Uterus (tissue), 4 donors: ENCODE results near the gene SLC4A8. TPM values are rescaled to one million over a fixed set of nuclear protein-coding genes. Genes with fewer than 3 reads are reported as not detected.

Experiments
- DNase-seq, 2 donors: peaks; one replicate each; pipeline ENCODE4 v3.0.0-alpha.2; 2019 to 2020
- H3K27ac ChIP-seq, 2 donors: fragments of 200-600 bp; sonication (generic); 1 replicate in 1 of 2; 2 replicates in 1 of 2; pipeline ENCODE4 v1.5.1; 2016 to 2018
- H3K27me3 ChIP-seq, 2 donors: fragments of 200-600 bp; sonication (generic); one replicate each; pipeline ENCODE4 v1.5.1; 2018 to 2019; ENCODE audit warnings: control low read depth in 1 of 2
- H3K36me3 ChIP-seq, 2 donors: fragments of 200-600 bp; sonication (generic); one replicate each; pipeline ENCODE4 v1.5.1; 2019; ENCODE audit warnings: control low read depth in 1 of 2
- H3K4me1 ChIP-seq, 2 donors: fragments of 200-600 bp; sonication (generic); one replicate each; pipeline ENCODE4 v1.5.1; 2018 to 2019; ENCODE audit warnings: control low read depth in 1 of 2
- H3K4me3 ChIP-seq, 2 donors: fragments of 200-600 bp; sonication (generic); 1 replicate in 1 of 2; 2 replicates in 1 of 2; pipeline ENCODE4 v1.5.1; 2018 to 2019; ENCODE audit warnings: mild to moderate bottlenecking in 1 of 2
- H3K9me3 ChIP-seq, 2 donors: fragments of 200-600 bp; sonication (generic); one replicate each; pipeline ENCODE4 v1.5.1; 2019; ENCODE audit warnings: control low read depth in 1 of 2
- POLR2A ChIP-seq, 2 donors: fragments of 450-650 bp; IDR thresholded peaks; one replicate each; pipeline ENCODE4 v1.6.1; 2016; ENCODE audit warnings: antibody characterized with exemption in 2 of 2, mild to moderate bottlenecking in 1 of 2, moderate library complexity in 1 of 2
- intact Hi-C: fragments of 100-400 bp; cut with DNase I; formaldehyde crosslinking; loops from one replicate; pipeline ENCODE4 v1.15.1; 2023; ENCODE audit warnings: low total_unique reads
- total RNA-seq, 4 donors: library from RNA; depleted of rRNA in 3 of 4; stranded (reverse); fragments of >200 nt in 3 of 4; gene quantifications; one replicate each; pipeline versions ENCODE4 v1.1.0 to v1.2.4, GENCODE V29; 2014 to 2023
- TF ChIP-seq, protein P1 (sequence below), 4 experiments: fragments of 200-600 bp in 2 of 4; fragments of 450-650 bp in 2 of 4; sonication (generic) in 2 of 4; IDR thresholded peaks; one replicate each; pipeline ENCODE4 v1.5.1; 2016 to 2019; ENCODE audit warnings: antibody characterized with exemption in 4 of 4, mild to moderate bottlenecking in 2 of 4, moderate library complexity in 1 of 4
- donor health status: DM: yes; HTN: yes; CAD: no.

Gene SLC4A8
- total RNA-seq, 4 donors from 2014 or later = under 0.01 to 8.0 (median 1.3) TPM; not detected in 1

DNA sequence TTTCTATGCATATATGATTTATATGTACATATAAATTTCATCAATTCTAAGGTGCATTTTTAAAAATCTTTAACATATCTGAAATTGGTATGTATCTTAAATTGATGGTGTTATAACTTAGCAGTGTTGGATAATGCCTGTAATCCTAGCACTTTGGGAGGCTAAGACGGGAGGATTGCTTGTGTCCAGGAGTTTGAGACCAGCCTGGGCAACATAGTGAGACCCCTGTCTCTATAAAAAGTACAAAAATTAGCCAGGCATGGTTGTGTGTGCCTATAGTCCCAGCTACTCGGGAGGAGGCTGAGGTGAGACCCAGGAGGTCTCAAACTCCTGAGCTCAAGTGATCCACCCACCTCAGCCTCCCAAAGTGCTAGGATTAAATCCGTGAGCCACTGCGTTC is 27.0 kb upstream of the SLC4A8 start:
- H3K27me3 ChIP-seq = no peaks in the 10 kb centered on the region
- intact Hi-C loops = no loop called here
- DNase-seq = no peak

DNA sequence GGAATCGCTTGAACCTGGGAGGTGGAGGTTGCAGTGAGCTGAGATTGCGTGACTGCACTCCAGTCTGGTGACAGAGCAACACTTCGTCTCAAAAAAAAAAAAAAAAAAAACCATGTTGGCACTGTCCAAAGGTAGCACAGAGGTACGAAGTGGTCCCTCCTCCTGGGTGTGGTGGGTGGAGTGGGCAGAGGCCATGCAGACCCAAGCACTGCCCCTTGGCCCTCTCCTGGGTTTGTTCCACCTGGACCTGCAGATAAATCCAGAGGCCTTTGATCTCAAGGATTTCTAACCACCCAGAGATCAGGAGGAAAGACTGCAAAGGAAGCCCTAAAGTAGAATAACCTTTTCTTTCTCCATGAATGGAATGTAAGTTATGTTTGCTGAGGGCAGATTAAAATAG is 24.7 kb upstream of the SLC4A8 start:
- no peak for TF ChIP-seq POLR2A (IDR thresholded peaks at IDR 0.05)
- TF ChIP-seq, protein P1, sequence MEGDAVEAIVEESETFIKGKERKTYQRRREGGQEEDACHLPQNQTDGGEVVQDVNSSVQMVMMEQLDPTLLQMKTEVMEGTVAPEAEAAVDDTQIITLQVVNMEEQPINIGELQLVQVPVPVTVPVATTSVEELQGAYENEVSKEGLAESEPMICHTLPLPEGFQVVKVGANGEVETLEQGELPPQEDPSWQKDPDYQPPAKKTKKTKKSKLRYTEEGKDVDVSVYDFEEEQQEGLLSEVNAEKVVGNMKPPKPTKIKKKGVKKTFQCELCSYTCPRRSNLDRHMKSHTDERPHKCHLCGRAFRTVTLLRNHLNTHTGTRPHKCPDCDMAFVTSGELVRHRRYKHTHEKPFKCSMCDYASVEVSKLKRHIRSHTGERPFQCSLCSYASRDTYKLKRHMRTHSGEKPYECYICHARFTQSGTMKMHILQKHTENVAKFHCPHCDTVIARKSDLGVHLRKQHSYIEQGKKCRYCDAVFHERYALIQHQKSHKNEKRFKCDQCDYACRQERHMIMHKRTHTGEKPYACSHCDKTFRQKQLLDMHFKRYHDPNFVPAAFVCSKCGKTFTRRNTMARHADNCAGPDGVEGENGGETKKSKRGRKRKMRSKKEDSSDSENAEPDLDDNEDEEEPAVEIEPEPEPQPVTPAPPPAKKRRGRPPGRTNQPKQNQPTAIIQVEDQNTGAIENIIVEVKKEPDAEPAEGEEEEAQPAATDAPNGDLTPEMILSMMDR (IDR thresholded peaks at IDR 0.05) = no peak
- intact Hi-C loops = no loop called here
- Histone ChIP-seq H3K36me3 (no peaks in the 10 kb centered on the region), H3K27me3 (no peaks in the 10 kb centered on the region), H3K4me1 (no peaks in the 10 kb centered on the region), H3K27ac (no peak overlapping the region), H3K9me3 (no peaks in the 10 kb centered on the region), H3K4me3 (no peak overlapping the region)
- no peak for DNase-seq

More for the DNA sequence above, 27.0 kb upstream of the SLC4A8 start:
- H3K9me3 ChIP-seq = no peaks in the 10 kb centered on the region
- H3K36me3 ChIP-seq = no peaks in the 10 kb centered on the region
- H3K4me1 ChIP-seq = no peaks in the 10 kb centered on the region
- TF ChIP-seq POLR2A (IDR thresholded peaks at IDR 0.05) = no peak
- TF ChIP-seq, protein P1 (IDR thresholded peaks at IDR 0.05) = no peak
- no peak overlapping the region for H3K4me3 ChIP-seq
- no peak overlapping the region for H3K27ac ChIP-seq

DNA sequence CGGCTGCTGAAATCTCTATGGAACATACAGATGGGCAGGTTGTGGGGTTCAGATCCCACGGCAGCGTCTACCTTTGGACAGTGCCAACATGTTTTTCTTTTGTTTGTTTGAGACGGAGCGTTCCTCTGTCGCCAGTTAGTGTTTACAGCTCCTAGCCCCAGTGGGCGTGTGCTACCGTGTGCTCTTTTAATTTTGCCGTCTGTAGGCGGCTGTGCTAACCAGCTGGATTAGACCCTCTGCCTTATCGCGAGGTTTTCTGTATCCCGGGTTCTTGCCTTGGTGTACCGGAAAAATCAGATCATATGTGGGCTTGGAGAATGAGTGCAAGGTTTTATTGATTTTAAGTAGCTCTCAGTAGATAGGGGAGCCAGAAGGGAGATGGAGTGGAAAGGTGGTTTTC is 23.6 kb upstream of the SLC4A8 start:
- Histone ChIP-seq H3K9me3 (no peaks in the 10 kb centered on the region), H3K27ac (no peak overlapping the region), H3K27me3 (no peaks in the 10 kb centered on the region), H3K4me3 (no peak overlapping the region), H3K36me3 (no peaks in the 10 kb centered on the region), H3K4me1 (no peaks in the 10 kb centered on the region)
- TF ChIP-seq, protein P1 (IDR thresholded peaks at IDR 0.05) = no peak
- no peak for TF ChIP-seq POLR2A (IDR thresholded peaks at IDR 0.05)
- intact Hi-C loops = no loop called here
- no peak for DNase-seq

DNA sequence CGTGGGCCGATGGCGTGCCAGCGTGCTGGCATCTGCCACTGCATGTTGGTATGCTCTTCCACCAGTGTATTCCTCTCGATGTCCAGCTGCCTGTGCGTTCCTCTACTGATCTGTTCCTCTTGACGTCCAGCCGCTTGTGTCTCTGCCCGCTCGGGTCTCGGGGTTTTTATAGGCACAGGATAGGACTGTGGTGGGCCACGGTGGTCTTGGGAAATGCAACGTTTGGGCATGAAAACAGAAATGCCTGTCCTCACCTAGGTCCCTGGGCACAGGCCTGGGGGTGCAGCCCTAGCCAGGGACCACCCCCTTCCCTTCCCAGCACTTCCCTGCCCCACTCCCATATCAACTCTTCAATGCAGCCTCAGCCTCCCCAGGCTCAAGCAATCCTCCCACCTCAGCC is 23.1 kb upstream of the SLC4A8 start:
- DNase-seq = no peak
- no peak overlapping the region for H3K27ac ChIP-seq
- H3K9me3 ChIP-seq = no peaks in the 10 kb centered on the region
- no peak overlapping the region for H3K4me3 ChIP-seq
- no peaks in the 10 kb centered on the region for H3K27me3 ChIP-seq
- H3K4me1 ChIP-seq = no peaks in the 10 kb centered on the region
- intact Hi-C loops = no loop called here
- TF ChIP-seq, protein P1 (IDR thresholded peaks at IDR 0.05) = no peak
- no peak for TF ChIP-seq POLR2A (IDR thresholded peaks at IDR 0.05)
- no peaks in the 10 kb centered on the region for H3K36me3 ChIP-seq

DNA sequence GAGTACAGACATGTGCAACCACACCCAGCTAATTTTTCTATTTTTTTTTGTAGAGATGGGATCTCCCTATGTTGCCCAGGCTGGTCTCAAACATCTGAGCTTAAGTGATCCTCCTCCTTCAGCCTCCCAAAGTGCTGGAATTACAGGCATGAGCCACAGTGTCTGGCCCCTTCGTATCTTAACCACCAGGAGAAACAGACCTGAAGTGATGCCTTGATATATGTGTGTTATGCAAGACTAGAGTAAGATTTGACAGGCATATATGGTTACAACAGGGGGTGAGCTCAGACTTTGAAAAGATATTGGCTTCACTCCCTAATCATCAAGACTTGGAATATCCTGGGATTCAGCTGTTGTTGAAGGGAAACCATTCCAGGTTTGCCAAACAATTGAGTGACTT is 22.7 kb upstream of the SLC4A8 start:
- no peak for DNase-seq
- H3K4me1 ChIP-seq = no peaks in the 10 kb centered on the region
- H3K4me3 ChIP-seq = no peak overlapping the region
- no peak overlapping the region for H3K27ac ChIP-seq
- H3K9me3 ChIP-seq = no peaks in the 10 kb centered on the region
- H3K27me3 ChIP-seq = no peaks in the 10 kb centered on the region
- intact Hi-C loops = no loop called here
- TF ChIP-seq, protein P1 (IDR thresholded peaks at IDR 0.05) = no peak
- TF ChIP-seq POLR2A (IDR thresholded peaks at IDR 0.05) = no peak
- H3K36me3 ChIP-seq = no peaks in the 10 kb centered on the region
